AG08395 (cell line): ENCODE results near the gene PRKAB1.
"Not testable (repeated sequence)": the region's sequence is repeated elsewhere in the genome, so short reads cannot be mapped to it uniquely, and the experiment has no call there.

Experiments
- DNase-seq: peaks from one replicate; pipeline ENCODE4 v3.0.0; 2012; ENCODE audit warnings: mixed read lengths, low spot score

PRKAB1 gene

GRCh38 chr12:119667577-119668323 lies at the start of gene PRKAB1:
Gene PRKAB1, plus strand, starts transcription at chr12:119668133. Its CDS starts 112 bp downstream, at chr12:119668245.
- peak; percentile 99 for DNase-seq

- DNase-seq: not testable (repeated sequence)
Observed at GRCh38 chr12:119618328-119618896, 49.5 kb upstream of the PRKAB1 start.

GRCh38 chr12:119620490-119620889 lies 47.4 kb upstream of the PRKAB1 start:
- DNase-seq: no peak

GRCh38 chr12:119621878-119622277 lies 46.1 kb upstream of the PRKAB1 start:
- no peak for DNase-seq

- DNase-seq: no peak
Observed at GRCh38 chr12:119624966-119625365, 43.0 kb upstream of the PRKAB1 start.

- no peak for DNase-seq
Observed at GRCh38 chr12:119627019-119627643, 40.8 kb upstream of the PRKAB1 start.

- no peak for DNase-seq
Observed at GRCh38 chr12:119627686-119628085, 40.2 kb upstream of the PRKAB1 start.

GRCh38 chr12:119630223-119630780 lies 37.6 kb upstream of the PRKAB1 start:
- DNase-seq: no peak

GRCh38 chr12:119630962-119631550 lies 36.9 kb upstream of the PRKAB1 start:
- no peak for DNase-seq

GRCh38 chr12:119631930-119632678 lies 35.8 kb upstream of the PRKAB1 start:
- DNase-seq: no peak

GRCh38 chr12:119634743-119635142 lies 33.2 kb upstream of the PRKAB1 start:
- DNase-seq: no peak

- DNase-seq: no peak
Observed at GRCh38 chr12:119642986-119643385, 24.9 kb upstream of the PRKAB1 start.

GRCh38 chr12:119644930-119645329 lies 23.0 kb upstream of the PRKAB1 start:
- DNase-seq: no peak

- DNase-seq: no peak
Observed at GRCh38 chr12:119645535-119646059, 22.3 kb upstream of the PRKAB1 start.

GRCh38 chr12:119649202-119649808 lies 18.6 kb upstream of the PRKAB1 start:
- DNase-seq: peak; percentile 25

GRCh38 chr12:119652665-119653064 lies 15.3 kb upstream of the PRKAB1 start:
- DNase-seq: no peak

GRCh38 chr12:119657001-119657400 lies 10.9 kb upstream of the PRKAB1 start:
- DNase-seq: not testable (repeated sequence)

GRCh38 chr12:119658166-119658565 lies 9.8 kb upstream of the PRKAB1 start:
- not testable (repeated sequence) for DNase-seq

- peak; percentile 58 for DNase-seq
Observed at GRCh38 chr12:119659289-119659897, 8.5 kb upstream of the PRKAB1 start.

- DNase-seq: no peak
Observed at GRCh38 chr12:119660076-119660475, 7.9 kb upstream of the PRKAB1 start.

GRCh38 chr12:119661882-119662281 lies 6.1 kb upstream of the PRKAB1 start:
- DNase-seq: no peak
